HL-60/S4 treated with phorbol 12-myristate 13-acetate at 8.2 ng/mL for 4 days and 3 days (cell line): ENCODE measurements around the gene RTN4R.

Source experiments
- in situ Hi-C: fragments of 300-500 bp; cut with MboI; formaldehyde crosslinking; loops from 2 replicates; pipeline ENCODE4 v1.15.0; 2022; ENCODE audit warnings: low sequenced_read_pairs

RTN4R gene

GRCh38 chr22:20231514-20232236, 36.4 kb downstream of the RTN4R start:
- in situ Hi-C loops = no loop called here

- in situ Hi-C loops = no loop called here
These were observed 37.2 kb downstream of the RTN4R start for GRCh38 chr22:20230777-20231420.

DNA sequence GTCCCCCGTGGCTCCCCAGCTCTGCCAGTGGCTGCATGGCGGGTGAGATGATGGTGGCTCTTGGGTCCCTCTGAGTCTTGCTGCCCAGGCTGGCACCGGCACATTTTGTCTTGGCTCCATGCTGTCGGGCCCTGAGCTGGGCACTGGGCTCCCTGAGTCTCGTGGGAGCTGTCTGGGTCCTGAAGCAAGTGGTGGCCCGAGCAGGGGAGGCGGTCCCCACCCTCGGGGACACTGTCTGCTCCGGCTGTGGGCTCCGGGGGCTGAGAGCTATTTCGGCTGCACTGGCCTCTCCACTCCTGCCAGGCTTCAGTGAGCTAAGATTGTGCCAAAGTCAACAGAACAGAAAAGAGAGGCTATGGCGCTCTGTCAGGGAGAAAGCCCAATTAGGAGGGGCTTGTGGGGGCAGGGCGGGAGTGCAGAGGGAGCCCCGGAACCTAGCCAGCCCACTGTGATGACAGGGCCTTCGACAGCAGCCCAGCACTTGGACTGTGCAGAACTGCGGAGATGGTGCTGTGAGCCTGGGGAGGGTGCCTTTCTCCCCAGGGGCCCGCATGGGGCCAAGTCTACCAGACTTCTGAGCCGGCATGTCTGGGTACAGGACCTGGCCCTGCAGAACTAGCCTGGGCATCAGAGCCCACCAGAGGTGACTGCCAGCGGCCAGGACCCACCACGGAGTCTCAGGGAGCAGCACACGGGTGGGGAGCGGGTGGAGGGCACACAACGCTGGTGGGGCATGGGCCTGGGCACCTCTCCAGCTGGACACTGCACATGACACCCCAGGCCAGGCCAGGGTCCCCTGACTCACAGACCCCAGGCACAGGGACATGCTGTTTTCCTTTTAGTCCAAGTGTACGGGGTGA, 38.0 kb downstream of the RTN4R start:
- in situ Hi-C loops = no loop called here

DNA sequence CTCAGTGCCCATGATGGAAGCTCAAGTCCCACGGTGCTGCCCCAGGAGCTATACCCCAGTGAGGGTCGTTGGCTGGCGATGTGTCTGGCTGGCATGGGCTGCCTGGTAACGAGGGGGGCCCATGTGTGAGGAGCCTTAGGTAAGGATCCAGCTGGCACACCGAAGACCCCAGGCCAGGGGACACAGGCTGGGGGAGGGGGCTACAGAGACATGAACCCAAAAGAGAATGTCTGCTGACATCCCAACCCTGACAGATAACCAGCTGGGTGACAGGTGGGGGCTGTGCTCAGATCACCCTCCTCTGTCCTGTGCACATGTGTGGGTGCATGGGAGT, 39.2 kb downstream of the RTN4R start:
- in situ Hi-C loops = no loop called here

- in situ Hi-C loops = no loop called here
These were observed 39.8 kb downstream of the RTN4R start for GRCh38 chr22:20228055-20228938.

DNA sequence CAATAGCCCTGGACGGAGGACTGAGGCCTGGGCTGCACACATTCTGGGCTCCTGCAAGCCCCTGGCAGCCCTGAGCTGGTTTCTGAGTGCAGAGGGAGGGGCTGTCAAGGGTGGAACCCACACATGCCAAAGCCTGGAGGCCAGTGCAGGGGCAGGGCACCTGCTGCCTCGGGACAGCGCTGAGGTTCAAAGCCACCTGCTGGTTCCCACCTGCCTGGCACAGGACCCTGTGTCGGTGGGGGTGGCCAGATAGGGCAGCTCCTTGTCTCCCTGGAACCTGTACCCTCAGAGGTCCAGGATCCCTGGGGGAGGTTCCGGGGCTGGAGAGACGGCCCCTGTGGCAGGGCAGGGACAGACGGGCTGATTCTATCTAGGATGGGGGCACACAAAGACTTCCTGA, 40.8 kb downstream of the RTN4R start:
- in situ Hi-C loops = no loop called here

- in situ Hi-C loops = no loop called here
These were observed 41.3 kb downstream of the RTN4R start for GRCh38 chr22:20226760-20227350.

DNA sequence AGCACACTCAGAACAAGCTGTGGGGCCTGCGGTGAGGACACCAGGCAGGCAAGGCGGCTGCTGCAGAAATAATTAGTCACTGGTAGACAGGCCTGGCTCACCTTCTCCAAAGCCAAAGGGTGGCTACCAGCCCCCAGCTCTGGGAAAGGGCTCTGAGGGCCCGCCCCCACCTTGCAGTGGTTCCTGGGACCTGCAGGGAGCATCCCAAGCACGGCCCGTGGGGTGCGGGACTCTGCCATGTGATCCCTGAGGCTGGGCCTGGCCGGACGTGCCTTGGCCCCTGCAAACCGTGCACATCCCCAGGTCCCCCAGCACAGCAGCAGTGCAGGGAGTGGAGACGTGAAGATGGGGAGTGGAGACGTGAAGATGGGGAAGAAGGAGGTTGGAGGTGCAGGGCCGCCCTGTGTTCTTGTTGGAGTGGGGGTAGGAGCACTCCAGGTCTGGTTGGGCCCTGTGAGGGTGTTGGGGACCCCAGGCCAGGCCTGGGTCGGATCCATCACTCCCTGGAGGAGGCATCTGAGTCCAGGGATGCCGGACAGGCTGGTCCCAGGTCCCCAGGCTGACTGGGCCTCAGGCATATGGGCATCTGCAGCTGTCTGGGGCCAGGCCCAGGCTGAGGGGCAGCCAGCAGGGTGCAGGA, 41.9 kb downstream of the RTN4R start:
- in situ Hi-C loops = no loop called here

DNA sequence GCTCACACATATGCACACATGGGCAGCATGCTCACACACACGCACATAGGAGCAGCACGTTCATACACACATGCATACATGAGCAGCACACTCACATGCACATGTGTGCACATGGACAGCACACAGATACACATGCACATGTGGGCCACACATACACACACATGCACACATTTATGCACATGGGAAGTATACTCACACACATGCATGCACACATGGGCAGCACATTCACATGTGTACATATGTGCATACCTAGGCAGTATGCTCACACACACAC, 42.5 kb downstream of the RTN4R start:
- in situ Hi-C loops = no loop called here

DNA sequence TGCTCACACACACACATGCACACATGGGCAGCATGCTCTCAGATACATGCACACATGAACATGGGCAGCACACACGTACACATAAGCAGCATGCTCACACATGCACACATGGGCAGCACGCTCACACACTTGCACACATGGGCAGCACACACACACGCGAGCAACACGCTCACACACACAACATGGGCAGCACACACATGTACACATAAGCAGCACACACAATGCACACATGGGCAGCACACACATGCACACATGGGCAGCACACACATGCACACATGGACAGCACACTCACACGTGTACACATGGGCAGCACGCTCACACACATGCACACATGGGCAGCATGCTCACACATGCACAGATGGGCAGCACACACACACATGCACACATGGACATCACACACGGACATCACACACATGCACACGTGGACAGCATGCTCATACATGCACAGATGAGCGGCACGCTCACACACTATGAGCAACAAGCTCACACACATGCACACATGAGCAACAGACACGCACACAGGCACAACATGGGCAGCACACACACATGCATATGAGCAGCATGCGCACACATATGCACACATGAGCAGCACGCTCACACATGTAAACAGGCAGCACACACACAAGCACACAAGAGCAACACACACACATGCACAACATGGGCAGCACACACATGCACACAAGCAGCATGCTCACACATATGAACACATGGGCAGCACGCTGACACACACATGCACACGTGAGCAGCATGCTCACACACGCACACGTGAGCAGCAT, 43.0 kb downstream of the RTN4R start:
- in situ Hi-C loops = no loop called here

GRCh38 chr22:20224256-20224626, 43.9 kb downstream of the RTN4R start:
- in situ Hi-C loops = no loop called here

DNA sequence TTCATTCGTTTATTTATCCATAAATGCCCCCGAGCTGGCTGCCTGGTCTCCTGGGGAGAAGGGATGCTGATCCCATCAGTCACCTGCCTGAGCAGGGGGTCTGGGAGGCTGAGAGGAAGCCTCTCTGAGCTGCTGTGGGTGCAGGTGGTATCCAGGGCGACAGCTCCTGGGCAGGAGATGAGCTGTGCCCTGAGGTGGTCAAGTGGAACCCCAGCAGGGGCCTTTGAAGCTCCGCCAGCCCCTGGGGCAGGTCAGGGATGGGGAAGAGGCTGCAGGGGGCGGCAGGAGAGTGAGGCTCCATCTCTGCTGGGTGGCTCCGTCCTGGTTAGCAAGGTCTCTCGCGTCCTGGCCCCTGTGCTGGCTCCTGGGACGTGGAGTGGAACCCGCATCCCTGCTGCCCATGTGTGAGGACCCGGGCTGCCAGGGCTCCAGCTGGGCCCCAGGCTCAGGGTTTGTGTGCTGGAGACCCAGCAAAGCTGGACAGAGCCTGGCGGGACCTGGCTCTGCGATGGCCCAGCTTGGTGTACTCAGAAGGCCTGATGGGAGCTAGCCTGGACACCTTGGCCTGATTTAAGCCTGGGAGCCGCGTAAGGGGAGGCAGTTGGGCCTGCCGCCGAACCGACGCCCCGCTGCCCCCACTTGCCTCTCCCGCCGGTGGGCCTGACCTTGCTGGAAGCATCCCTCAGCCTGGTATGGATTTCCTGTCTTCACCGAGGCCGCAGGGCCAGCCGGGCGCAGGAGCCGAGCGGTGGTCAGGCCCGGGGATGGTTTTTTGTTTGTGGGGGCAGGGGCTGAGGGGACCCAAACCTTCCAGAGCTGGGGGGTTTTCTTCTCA, 44.5 kb downstream of the RTN4R start:
- in situ Hi-C loops = no loop called here

- in situ Hi-C loops = no loop called here
These were observed 45.2 kb downstream of the RTN4R start for GRCh38 chr22:20222764-20223420.

- in situ Hi-C loops = no loop called here
These were observed 46.4 kb downstream of the RTN4R start for GRCh38 chr22:20221421-20222340.

- in situ Hi-C loops = no loop called here
These were observed 47.5 kb downstream of the RTN4R start for GRCh38 chr22:20220629-20221026.

- in situ Hi-C loops = no loop called here
These were observed 48.2 kb downstream of the RTN4R start for GRCh38 chr22:20219667-20220628.
